ENCODE measurements around the gene TMEM121B.

TMEM121B gene

GRCh38 chr22:17091851-17092250 lies 29.3 kb downstream of the TMEM121B start:
- no peak for DNase-seq

GRCh38 chr22:17090550-17090949 lies 30.6 kb downstream of the TMEM121B start:
- DNase-seq, result no peak

GRCh38 chr22:17087498-17088131 lies 33.5 kb downstream of the TMEM121B start:
- DNase-seq, result no peak

- no peak for DNase-seq
Observed at GRCh38 chr22:17086788-17087497, 34.2 kb downstream of the TMEM121B start.

- DNase-seq, result no peak
Observed at GRCh38 chr22:17086296-17086695, 34.9 kb downstream of the TMEM121B start.

- DNase-seq, result no peak
Observed at GRCh38 chr22:17085277-17086181, 35.6 kb downstream of the TMEM121B start.

GRCh38 chr22:17084554-17085276 lies 36.4 kb downstream of the TMEM121B start, which contains the start of gene IL17RA:
Gene IL17RA (plus strand): TSS chr22:17085000. CDS start chr22:17085092, 92 bp downstream.
- DNase-seq, result peak; percentile 90

- no peak for DNase-seq
Observed at GRCh38 chr22:17083811-17084441, 37.2 kb downstream of the TMEM121B start.

GRCh38 chr22:17083255-17083654 lies 37.9 kb downstream of the TMEM121B start:
- no peak for DNase-seq

GRCh38 chr22:17079572-17079971 lies 41.6 kb downstream of the TMEM121B start:
- no peak for DNase-seq

- no peak for DNase-seq
Observed at GRCh38 chr22:17077255-17077654, 43.9 kb downstream of the TMEM121B start.

GRCh38 chr22:17074648-17075002 lies 46.5 kb downstream of the TMEM121B start:
- DNase-seq, result no peak

GRCh38 chr22:17072877-17073276 lies 48.3 kb downstream of the TMEM121B start:
- DNase-seq, result no peak
